ENCODE results near the gene LRP1B.

The LRP1B gene

GRCh38 chr2:141654311-141654710 is 476.5 kb downstream of the LRP1B start:
- no peaks in the 10 kb centered on the region for H3K27me3 ChIP-seq (ENCODE audit: low read depth, low read length)
- no peaks in the 10 kb centered on the region for H3K9me3 ChIP-seq (ENCODE audit: control insufficient read depth in 1 of 2, low read length in 2 of 2)
- H3K4me3 ChIP-seq (ENCODE audit: low read depth in 1 of 2, low read length in 2 of 2): no peak overlapping the region
- H3K36me3 ChIP-seq (ENCODE audit: control insufficient read depth in 1 of 2, insufficient read depth in 2 of 2, low read length in 2 of 2): no peaks in the 10 kb centered on the region
- H3K4me1 ChIP-seq (ENCODE audit: control insufficient read depth in 1 of 2, insufficient read depth in 2 of 2, low read length in 2 of 2): no peaks in the 10 kb centered on the region
- H3K27ac ChIP-seq (ENCODE audit: low read length): no peak overlapping the region

- no peaks in the 10 kb centered on the region for H3K4me1 ChIP-seq (ENCODE audit: control insufficient read depth in 1 of 2, insufficient read depth in 2 of 2, low read length in 2 of 2)
- H3K4me3 ChIP-seq (ENCODE audit: low read depth in 1 of 2, low read length in 2 of 2): no peak overlapping the region
- no peaks in the 10 kb centered on the region for H3K27me3 ChIP-seq (ENCODE audit: low read depth, low read length)
- no peak overlapping the region for H3K27ac ChIP-seq (ENCODE audit: low read length)
- H3K9me3 ChIP-seq (ENCODE audit: control insufficient read depth in 1 of 2, low read length in 2 of 2): no peaks in the 10 kb centered on the region
- H3K36me3 ChIP-seq (ENCODE audit: control insufficient read depth in 1 of 2, insufficient read depth in 2 of 2, low read length in 2 of 2): no peaks in the 10 kb centered on the region
These were observed 477.6 kb downstream of the LRP1B start for GRCh38 chr2:141653184-141653583.

- no peak overlapping the region for H3K4me3 ChIP-seq (ENCODE audit: low read depth in 1 of 2, low read length in 2 of 2)
- H3K27me3 ChIP-seq (ENCODE audit: low read depth, low read length): no peaks in the 10 kb centered on the region
- no peaks in the 10 kb centered on the region for H3K9me3 ChIP-seq (ENCODE audit: control insufficient read depth in 1 of 2, low read length in 2 of 2)
- no peaks in the 10 kb centered on the region for H3K36me3 ChIP-seq (ENCODE audit: control insufficient read depth in 1 of 2, insufficient read depth in 2 of 2, low read length in 2 of 2)
- H3K4me1 ChIP-seq (ENCODE audit: control insufficient read depth in 1 of 2, insufficient read depth in 2 of 2, low read length in 2 of 2): no peaks in the 10 kb centered on the region
- no peak overlapping the region for H3K27ac ChIP-seq (ENCODE audit: low read length)
These were observed 478.5 kb downstream of the LRP1B start for GRCh38 chr2:141652308-141652707.

DNA sequence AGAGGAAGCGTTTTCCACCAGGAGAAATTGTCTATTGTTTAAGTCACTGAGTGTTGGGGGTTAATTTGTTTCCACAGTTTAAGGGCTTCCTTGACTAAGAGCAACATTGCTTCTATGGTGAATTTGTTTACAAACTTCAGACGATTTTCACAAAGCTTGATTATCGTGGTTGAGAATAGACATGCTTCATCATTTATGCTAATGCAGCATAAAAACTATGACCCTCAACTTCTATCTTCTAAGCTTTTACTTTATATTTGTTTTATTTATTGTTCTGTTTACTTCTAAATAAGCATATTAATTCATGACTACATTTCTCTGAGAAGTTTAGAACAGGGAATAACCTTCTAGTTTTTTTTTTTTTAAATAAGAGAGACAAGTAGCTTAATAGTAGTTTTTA is 483.5 kb downstream of the LRP1B start:
- Histone ChIP-seq H3K27ac (ENCODE audit: low read length) (no peak overlapping the region), H3K4me1 (ENCODE audit: control insufficient read depth in 1 of 2, insufficient read depth in 2 of 2, low read length in 2 of 2) (no peaks in the 10 kb centered on the region), H3K36me3 (ENCODE audit: control insufficient read depth in 1 of 2, insufficient read depth in 2 of 2, low read length in 2 of 2) (no peaks in the 10 kb centered on the region), H3K4me3 (ENCODE audit: low read depth in 1 of 2, low read length in 2 of 2) (no peak overlapping the region), H3K27me3 (ENCODE audit: low read depth, low read length) (no peaks in the 10 kb centered on the region), H3K9me3 (ENCODE audit: control insufficient read depth in 1 of 2, low read length in 2 of 2) (no peaks in the 10 kb centered on the region)

GRCh38 chr2:141641462-141641861 is 489.4 kb downstream of the LRP1B start:
- Histone ChIP-seq H3K36me3 (ENCODE audit: control insufficient read depth in 1 of 2, insufficient read depth in 2 of 2, low read length in 2 of 2) (no peaks in the 10 kb centered on the region), H3K27me3 (ENCODE audit: low read depth, low read length) (no peaks in the 10 kb centered on the region)

DNA sequence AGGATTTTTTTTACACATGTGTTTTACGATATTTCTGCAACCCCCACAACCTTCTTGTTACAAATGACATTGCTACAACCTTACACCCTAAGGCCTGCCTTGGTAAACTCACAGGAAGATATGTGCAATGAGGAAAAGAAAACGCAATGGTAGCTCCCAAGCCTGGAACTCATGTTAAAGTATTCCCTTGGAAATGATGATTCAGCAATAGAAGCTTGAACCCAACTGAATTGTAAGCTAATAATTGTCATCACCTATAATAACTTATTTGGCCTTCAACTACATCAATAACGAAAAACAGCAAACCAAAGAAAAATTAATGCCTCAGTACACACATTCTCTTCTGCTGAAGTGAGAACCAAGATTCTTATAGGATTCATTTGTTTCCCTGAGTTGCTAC is 491.0 kb downstream of the LRP1B start:
- no peaks in the 10 kb centered on the region for H3K9me3 ChIP-seq (ENCODE audit: control insufficient read depth in 1 of 2, low read length in 2 of 2)
- no peak overlapping the region for H3K27ac ChIP-seq (ENCODE audit: low read length)
- H3K27me3 ChIP-seq (ENCODE audit: low read depth, low read length): no peaks in the 10 kb centered on the region
- no peaks in the 10 kb centered on the region for H3K36me3 ChIP-seq (ENCODE audit: control insufficient read depth in 1 of 2, insufficient read depth in 2 of 2, low read length in 2 of 2)
- H3K4me3 ChIP-seq (ENCODE audit: low read depth in 1 of 2, low read length in 2 of 2): no peak overlapping the region
- H3K4me1 ChIP-seq (ENCODE audit: control insufficient read depth in 1 of 2, insufficient read depth in 2 of 2, low read length in 2 of 2): no peaks in the 10 kb centered on the region

More at GRCh38 chr2:141641462-141641861, 489.4 kb downstream of the LRP1B start:
- no peak overlapping the region for H3K4me3 ChIP-seq (ENCODE audit: low read depth in 1 of 2, low read length in 2 of 2)
- H3K9me3 ChIP-seq (ENCODE audit: control insufficient read depth in 1 of 2, low read length in 2 of 2): no peaks in the 10 kb centered on the region
- no peaks in the 10 kb centered on the region for H3K4me1 ChIP-seq (ENCODE audit: control insufficient read depth in 1 of 2, insufficient read depth in 2 of 2, low read length in 2 of 2)
- H3K27ac ChIP-seq (ENCODE audit: low read length): no peak overlapping the region

GRCh38 chr2:141633132-141633531 is 497.7 kb downstream of the LRP1B start:
- H3K27ac ChIP-seq (ENCODE audit: low read length): no peak overlapping the region
- no peaks in the 10 kb centered on the region for H3K27me3 ChIP-seq (ENCODE audit: low read depth, low read length)
- H3K9me3 ChIP-seq (ENCODE audit: control insufficient read depth in 1 of 2, low read length in 2 of 2): no peaks in the 10 kb centered on the region
- no peaks in the 10 kb centered on the region for H3K36me3 ChIP-seq (ENCODE audit: control insufficient read depth in 1 of 2, insufficient read depth in 2 of 2, low read length in 2 of 2)
- no peaks in the 10 kb centered on the region for H3K4me1 ChIP-seq (ENCODE audit: control insufficient read depth in 1 of 2, insufficient read depth in 2 of 2, low read length in 2 of 2)
- no peak overlapping the region for H3K4me3 ChIP-seq (ENCODE audit: low read depth in 1 of 2, low read length in 2 of 2)

GRCh38 chr2:141630407-141630930 is 500.3 kb downstream of the LRP1B start:
- Histone ChIP-seq H3K4me1 (ENCODE audit: control insufficient read depth in 1 of 2, insufficient read depth in 2 of 2, low read length in 2 of 2) (no peaks in the 10 kb centered on the region), H3K27ac (ENCODE audit: low read length) (no peak overlapping the region), H3K9me3 (ENCODE audit: control insufficient read depth in 1 of 2, low read length in 2 of 2) (no peaks in the 10 kb centered on the region), H3K36me3 (ENCODE audit: control insufficient read depth in 1 of 2, insufficient read depth in 2 of 2, low read length in 2 of 2) (no peaks in the 10 kb centered on the region), H3K27me3 (ENCODE audit: low read depth, low read length) (no peaks in the 10 kb centered on the region), H3K4me3 (ENCODE audit: low read depth in 1 of 2, low read length in 2 of 2) (no peak overlapping the region)

DNA sequence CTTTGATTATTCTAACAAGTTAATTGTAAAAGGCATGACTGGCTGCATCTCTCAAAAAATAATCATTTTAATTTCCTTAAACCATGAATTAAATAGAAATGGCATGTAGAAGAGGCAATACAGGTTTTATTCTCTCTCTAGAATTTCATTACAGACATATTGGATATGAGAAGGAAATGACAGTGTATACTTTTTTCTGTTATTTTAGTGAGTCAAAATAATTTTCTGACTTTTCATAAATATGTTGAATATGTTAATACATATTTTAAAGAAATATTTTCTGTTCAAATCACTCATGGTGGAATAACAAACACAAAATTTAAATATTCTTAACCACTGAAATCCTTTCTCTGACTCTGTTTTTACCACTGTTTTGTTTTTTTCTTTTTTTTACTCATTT is 510.4 kb downstream of the LRP1B start:
- Histone ChIP-seq H3K27me3 (ENCODE audit: low read depth, low read length) (no peaks in the 10 kb centered on the region), H3K4me1 (ENCODE audit: control insufficient read depth in 1 of 2, insufficient read depth in 2 of 2, low read length in 2 of 2) (no peaks in the 10 kb centered on the region), H3K9me3 (ENCODE audit: control insufficient read depth in 1 of 2, low read length in 2 of 2) (no peaks in the 10 kb centered on the region), H3K27ac (ENCODE audit: low read length) (no peak overlapping the region), H3K36me3 (ENCODE audit: control insufficient read depth in 1 of 2, insufficient read depth in 2 of 2, low read length in 2 of 2) (no peaks in the 10 kb centered on the region), H3K4me3 (ENCODE audit: low read depth in 1 of 2, low read length in 2 of 2) (no peak overlapping the region)

- Histone ChIP-seq H3K4me1 (ENCODE audit: control insufficient read depth in 1 of 2, insufficient read depth in 2 of 2, low read length in 2 of 2) (no peaks in the 10 kb centered on the region), H3K36me3 (ENCODE audit: control insufficient read depth in 1 of 2, insufficient read depth in 2 of 2, low read length in 2 of 2) (no peaks in the 10 kb centered on the region), H3K27ac (ENCODE audit: low read length) (no peak overlapping the region), H3K4me3 (ENCODE audit: low read depth in 1 of 2, low read length in 2 of 2) (no peak overlapping the region), H3K27me3 (ENCODE audit: low read depth, low read length) (no peaks in the 10 kb centered on the region), H3K9me3 (ENCODE audit: control insufficient read depth in 1 of 2, low read length in 2 of 2) (no peaks in the 10 kb centered on the region)
These were observed 512.4 kb downstream of the LRP1B start for GRCh38 chr2:141618457-141618856.

DNA sequence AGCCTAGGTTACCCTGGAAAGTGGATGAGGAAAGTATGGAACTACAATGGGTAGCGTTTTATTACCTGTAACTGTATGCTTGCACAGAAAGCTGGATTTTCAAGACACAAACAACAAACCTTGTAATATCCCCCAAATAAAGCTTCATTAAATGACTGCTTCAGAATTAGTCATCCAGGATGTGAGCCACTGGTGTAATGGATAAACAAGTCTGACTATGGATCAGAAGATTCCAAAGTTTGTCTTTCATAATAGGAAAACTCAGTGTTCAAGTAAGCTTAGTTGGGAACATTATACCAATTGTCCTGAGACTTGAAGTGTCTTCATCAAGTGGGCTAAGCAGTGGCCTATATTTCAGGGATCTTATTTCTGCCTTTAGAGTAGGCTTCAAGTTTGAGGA is 518.8 kb downstream of the LRP1B start:
- Histone ChIP-seq H3K36me3 (ENCODE audit: control insufficient read depth in 1 of 2, insufficient read depth in 2 of 2, low read length in 2 of 2) (no peaks in the 10 kb centered on the region), H3K27me3 (ENCODE audit: low read depth, low read length) (no peaks in the 10 kb centered on the region), H3K27ac (ENCODE audit: low read length) (no peak overlapping the region), H3K9me3 (ENCODE audit: control insufficient read depth in 1 of 2, low read length in 2 of 2) (no peaks in the 10 kb centered on the region), H3K4me3 (ENCODE audit: low read depth in 1 of 2, low read length in 2 of 2) (no peak overlapping the region), H3K4me1 (ENCODE audit: control insufficient read depth in 1 of 2, insufficient read depth in 2 of 2, low read length in 2 of 2) (no peaks in the 10 kb centered on the region)

GRCh38 chr2:141611176-141611571 is 519.6 kb downstream of the LRP1B start:
- Histone ChIP-seq H3K4me1 (ENCODE audit: control insufficient read depth in 1 of 2, insufficient read depth in 2 of 2, low read length in 2 of 2) (no peaks in the 10 kb centered on the region), H3K27me3 (ENCODE audit: low read depth, low read length) (no peaks in the 10 kb centered on the region), H3K4me3 (ENCODE audit: low read depth in 1 of 2, low read length in 2 of 2) (no peak overlapping the region), H3K36me3 (ENCODE audit: control insufficient read depth in 1 of 2, insufficient read depth in 2 of 2, low read length in 2 of 2) (no peaks in the 10 kb centered on the region), H3K27ac (ENCODE audit: low read length) (no peak overlapping the region), H3K9me3 (ENCODE audit: control insufficient read depth in 1 of 2, low read length in 2 of 2) (no peaks in the 10 kb centered on the region)

Measured in muscle layer of duodenum (tissue), 2 donors.